HepG2 (cell line): ENCODE data around the gene FGF21. TPM values are rescaled to one million over a fixed set of nuclear protein-coding genes. Genes with fewer than 3 reads are reported as not detected.

Experiments
- DMAP1 ChIP-seq: IDR thresholded peaks from 2 replicates; pipeline ENCODE4 v1.6.1; 2016
- GATAD2A ChIP-seq: IDR thresholded peaks from 2 replicates; pipeline ENCODE4 v1.6.1; 2016
- GLI4 ChIP-seq: sonication (generic); formaldehyde crosslinking; IDR thresholded peaks from 2 replicates; pipeline ENCODE4 v1.5.1; 2020; ENCODE audit warnings: missing genetic modification reagents, mild to moderate bottlenecking, moderate library complexity, borderline replicate concordance
- HNF4G ChIP-seq, 2 experiments: sonication (generic) in 1 of 2; formaldehyde crosslinking in 1 of 2; IDR thresholded peaks; 2 replicates each; pipeline versions ENCODE4 v1.4.0 to v1.6.1; 2011 to 2020; ENCODE audit warnings: borderline replicate concordance in 2 of 2, low read depth in 2 of 2, mild to moderate bottlenecking in 2 of 2, low read length in 1 of 2, missing genetic modification reagents in 1 of 2, moderate library complexity in 1 of 2
- IRF1 ChIP-seq: sonication (generic); formaldehyde crosslinking; IDR thresholded peaks from 2 replicates; pipeline ENCODE4 v1.4.0; 2020; ENCODE audit warnings: low read depth, mild to moderate bottlenecking, missing genetic modification reagents
- MYNN ChIP-seq: sonication (generic); formaldehyde crosslinking; IDR thresholded peaks from 2 replicates; pipeline ENCODE4 v1.4.0; 2020; ENCODE audit warnings: mild to moderate bottlenecking, low read depth, missing genetic modification reagents
- MZF1 ChIP-seq: sonication (generic); formaldehyde crosslinking; IDR thresholded peaks from 2 replicates; pipeline ENCODE4 v1.8.1; 2023; ENCODE audit warnings: mild to moderate bottlenecking, missing genetic modification reagents, borderline replicate concordance
- NR3C1 ChIP-seq: sonication (generic); formaldehyde crosslinking; IDR thresholded peaks from 2 replicates; pipeline ENCODE4 v1.4.0; 2020; ENCODE audit warnings: missing genetic modification reagents
- PHF21A ChIP-seq: sonication (generic); formaldehyde crosslinking; IDR thresholded peaks from 2 replicates; pipeline ENCODE4 v1.5.0; 2020; ENCODE audit warnings: mild to moderate bottlenecking, missing genetic modification reagents
- PHF5A ChIP-seq: IDR thresholded peaks from one replicate; pipeline ENCODE4 v1.6.1; 2018; ENCODE audit warnings: low read depth, missing genetic modification reagents; ENCODE audit not compliant: unreplicated experiment
- PLRG1 ChIP-seq: fragments of 450-650 bp; conservative IDR thresholded peaks from 2 replicates; pipeline ENCODE4 v1.6.1; 2016
- RFX3 ChIP-seq: IDR thresholded peaks from 2 replicates; pipeline ENCODE4 v1.6.1; 2016; ENCODE audit warnings: missing biosample characterization, missing genetic modification reagents
- SIX1 ChIP-seq: sonication (generic); formaldehyde crosslinking; IDR thresholded peaks from 2 replicates; pipeline ENCODE4 v1.4.0; 2020; ENCODE audit warnings: missing genetic modification reagents, borderline replicate concordance
- SRSF1 ChIP-seq: fragments of 200-400 bp; formaldehyde crosslinking; optimal IDR thresholded peaks from 2 replicates; pipeline ENCODE3; 2017; ENCODE audit warnings: mild to moderate bottlenecking, low read depth, low read length, moderate library complexity
- TARDBP ChIP-seq: sonication (generic); formaldehyde crosslinking; IDR thresholded peaks from 2 replicates; pipeline ENCODE4 v1.8.0; 2022; ENCODE audit warnings: mild to moderate bottlenecking, missing genetic modification reagents
- TCF7L2 ChIP-seq: IDR thresholded peaks from 2 replicates; pipeline ENCODE4 v1.6.1; 2011; ENCODE audit warnings: mild to moderate bottlenecking, low read depth, low read length, moderate library complexity
- ZBTB26 ChIP-seq: IDR thresholded peaks from 2 replicates; pipeline ENCODE4 v1.6.1; 2016; ENCODE audit warnings: missing compliant biosample characterization, missing genetic modification reagents, borderline replicate concordance
- ZBTB34 ChIP-seq: sonication (generic); formaldehyde crosslinking; IDR thresholded peaks from 2 replicates; pipeline ENCODE4 v1.8.0; 2022; ENCODE audit warnings: mild to moderate bottlenecking, missing genetic modification reagents
- ZMYM4 ChIP-seq: sonication (generic); formaldehyde crosslinking; IDR thresholded peaks from 2 replicates; pipeline ENCODE4 v1.8.1; 2023; ENCODE audit warnings: mild to moderate bottlenecking, missing genetic modification reagents
- ZNF121 ChIP-seq: sonication (generic); formaldehyde crosslinking; IDR thresholded peaks from 2 replicates; pipeline ENCODE4 v1.5.0; 2020; ENCODE audit warnings: mild to moderate bottlenecking, missing genetic modification reagents
- ZNF224 ChIP-seq: sonication (generic); formaldehyde crosslinking; IDR thresholded peaks from 2 replicates; pipeline ENCODE4 v1.5.0; 2020; ENCODE audit warnings: mild to moderate bottlenecking, missing genetic modification reagents
- ZNF251 ChIP-seq: sonication (generic); formaldehyde crosslinking; IDR thresholded peaks from 2 replicates; pipeline ENCODE4 v1.9.0; 2021; ENCODE audit warnings: mild to moderate bottlenecking, missing genetic modification reagents
- ZNF460 ChIP-seq: sonication (generic); formaldehyde crosslinking; IDR thresholded peaks from 2 replicates; pipeline ENCODE4 v1.5.1; 2020; ENCODE audit warnings: missing genetic modification reagents, mild to moderate bottlenecking, borderline replicate concordance
- ZNF589 ChIP-seq: sonication (generic); formaldehyde crosslinking; conservative IDR thresholded peaks from 2 replicates; pipeline ENCODE4 v1.8.0; 2022; ENCODE audit warnings: mild to moderate bottlenecking, moderate library complexity, missing genetic modification reagents
- polyA plus RNA-seq, 8 experiments: library from polyadenylated mRNA; depleted of rRNA in 3 of 8; stranded (reverse) in 7 of 8; unstranded in 1 of 8; fragments of >200 nt; fragmentation: Illumina TruSeq in 4 of 8; extraction: Trizol in 4 of 8; gene quantifications; 2 replicates each; pipeline versions ENCODE4 v1.2.1 to v1.2.3, GENCODE V29; 2011 to 2016; ENCODE audit warnings: low read depth in 4 of 8, missing spikeins in 1 of 8, mixed read lengths in 1 of 8; ENCODE audit not compliant: insufficient read depth in 1 of 8
- total RNA-seq, 5 experiments: library from RNA; depleted of rRNA; stranded (reverse); fragments of >200 nt; fragmentation: Illumina TruSeq; extraction: Trizol; gene quantifications; 2 replicates each; pipeline ENCODE4 v1.2.3, GENCODE V29; 2016; ENCODE audit warnings: low read depth in 1 of 5
- TF ChIP-seq, protein P1 (sequence below): conservative IDR thresholded peaks from 2 replicates; pipeline ENCODE4 v1.6.1; 2018; ENCODE audit warnings: missing genetic modification reagents
- TF ChIP-seq, protein P2 (sequence below): fragments of 450-650 bp; IDR thresholded peaks from 2 replicates; pipeline ENCODE4 v1.6.1; 2016

The FGF21 gene
- total and polyA plus RNA-seq, 2 of the 13 experiments (the other 11 are each of a cell fraction or from before 2014, with no cell fraction given): 0.17 TPM; not detected in 1

GRCh38 chr19:48772503-48772953, 17.2 kb downstream of the FGF21 start (continued):
- TF ChIP-seq ZBTB34 (CRISPR knock-in tag) (no peak), ZMYM4 (CRISPR knock-in tag) (no peak), ZBTB26 (no peak), TCF7L2 (no peak), HNF4G (IDR thresholded peaks at IDR 0.05; ENCODE audit: borderline replicate concordance, low read depth, low read length) (no peak), HNF4G (CRISPR knock-in tag; IDR thresholded peaks at IDR 0.05; ENCODE audit: borderline replicate concordance, low read depth) (no peak), ZNF251 (no peak), MYNN (CRISPR knock-in tag) (no peak), RFX3 (CRISPR knock-in tag) (0 out of 2 replicates have a peak, but pooled peaks have one; percentile 7), ZNF460 (CRISPR knock-in tag) (no peak), MZF1 (no peak), DMAP1 (CRISPR knock-in tag) (no peak), PHF21A (CRISPR knock-in tag) (no peak), PHF5A (CRISPR knock-in tag) (no peak), ZNF589 (CRISPR knock-in tag) (no peak), ZNF121 (CRISPR knock-in tag) (peak; percentile 99), IRF1 (no peak), PLRG1 (no peak), GLI4 (no peak), NR3C1 (no peak), SRSF1 (no peak), GATAD2A (CRISPR knock-in tag) (peak; percentile 53; the same call in 1 of the 2 replicates), ZNF224 (no peak), SIX1 (CRISPR knock-in tag) (peak; percentile 36; the same call in 1 of the 2 replicates), TARDBP (CRISPR knock-in tag) (no peak)
- TF ChIP-seq, protein P1, sequence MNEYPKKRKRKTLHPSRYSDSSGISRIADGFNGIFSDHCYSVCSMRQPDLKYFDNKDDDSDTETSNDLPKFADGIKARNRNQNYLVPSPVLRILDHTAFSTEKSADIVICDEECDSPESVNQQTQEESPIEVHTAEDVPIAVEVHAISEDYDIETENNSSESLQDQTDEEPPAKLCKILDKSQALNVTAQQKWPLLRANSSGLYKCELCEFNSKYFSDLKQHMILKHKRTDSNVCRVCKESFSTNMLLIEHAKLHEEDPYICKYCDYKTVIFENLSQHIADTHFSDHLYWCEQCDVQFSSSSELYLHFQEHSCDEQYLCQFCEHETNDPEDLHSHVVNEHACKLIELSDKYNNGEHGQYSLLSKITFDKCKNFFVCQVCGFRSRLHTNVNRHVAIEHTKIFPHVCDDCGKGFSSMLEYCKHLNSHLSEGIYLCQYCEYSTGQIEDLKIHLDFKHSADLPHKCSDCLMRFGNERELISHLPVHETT (CRISPR knock-in tag): no peak
- TF ChIP-seq, protein P2, sequence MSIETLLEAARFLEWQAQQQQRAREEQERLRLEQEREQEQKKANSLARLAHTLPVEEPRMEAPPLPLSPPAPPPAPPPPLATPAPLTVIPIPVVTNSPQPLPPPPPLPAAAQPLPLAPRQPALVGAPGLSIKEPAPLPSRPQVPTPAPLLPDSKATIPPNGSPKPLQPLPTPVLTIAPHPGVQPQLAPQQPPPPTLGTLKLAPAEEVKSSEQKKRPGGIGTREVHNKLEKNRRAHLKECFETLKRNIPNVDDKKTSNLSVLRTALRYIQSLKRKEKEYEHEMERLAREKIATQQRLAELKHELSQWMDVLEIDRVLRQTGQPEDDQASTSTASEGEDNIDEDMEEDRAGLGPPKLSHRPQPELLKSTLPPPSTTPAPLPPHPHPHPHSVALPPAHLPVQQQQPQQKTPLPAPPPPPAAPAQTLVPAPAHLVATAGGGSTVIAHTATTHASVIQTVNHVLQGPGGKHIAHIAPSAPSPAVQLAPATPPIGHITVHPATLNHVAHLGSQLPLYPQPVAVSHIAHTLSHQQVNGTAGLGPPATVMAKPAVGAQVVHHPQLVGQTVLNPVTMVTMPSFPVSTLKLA: peak; percentile 65
